Stimulated activated CD8-positive, alpha-beta memory T cell treated with anti-CD3 and anti-CD28 coated beads, Interleukin-15, amount 100 ng/mL, for 4 hours (primary cell): Measurements from ENCODE around the gene TFAP2C.
"Not testable (repeated sequence)": the region's sequence is repeated elsewhere in the genome, so short reads cannot be mapped to it uniquely, and the experiment has no call there.

Source experiments
- DNase-seq, 2 donors: peaks; one replicate each; pipeline ENCODE4 v3.0.0-alpha.2; 2020; ENCODE audit warnings: low read depth in 2 of 2

Gene TFAP2C

GRCh38 chr20:56616716-56617115 is 12.4 kb upstream of the TFAP2C start:
- DNase-seq, result no peak

GRCh38 chr20:56617489-56617888 is 11.6 kb upstream of the TFAP2C start:
- no peak for DNase-seq

GRCh38 chr20:56621730-56622129 is 7.4 kb upstream of the TFAP2C start:
- DNase-seq, result no peak

- not testable (repeated sequence) for DNase-seq
Observed at GRCh38 chr20:56623930-56624329, 5.2 kb upstream of the TFAP2C start.

- DNase-seq, result no peak
Observed at GRCh38 chr20:56624786-56625681, 4.1 kb upstream of the TFAP2C start.

GRCh38 chr20:56625837-56626236 is 3.3 kb upstream of the TFAP2C start:
- DNase-seq, result no peak

GRCh38 chr20:56626367-56627121 is 2.6 kb upstream of the TFAP2C start:
- DNase-seq, result no peak

- no peak for DNase-seq
Observed at GRCh38 chr20:56627122-56628014, 1.7 kb upstream of the TFAP2C start.

- no peak for DNase-seq
Observed at GRCh38 chr20:56628015-56628872, 862 bp upstream of the TFAP2C start.

GRCh38 chr20:56629464-56630085 is 469 bp downstream of the TFAP2C start:
- no peak for DNase-seq

- DNase-seq, result no peak
Observed at GRCh38 chr20:56630086-56630493, 984 bp downstream of the TFAP2C start.

- DNase-seq, result no peak
Observed at GRCh38 chr20:56630506-56631317, 1.6 kb downstream of the TFAP2C start.

GRCh38 chr20:56631318-56631989 is 2.3 kb downstream of the TFAP2C start:
- no peak for DNase-seq

- no peak for DNase-seq
Observed at GRCh38 chr20:56631990-56632327, 2.9 kb downstream of the TFAP2C start.

GRCh38 chr20:56634307-56634706 is 5.2 kb downstream of the TFAP2C start:
- DNase-seq, result no peak

- DNase-seq, result no peak
Observed at GRCh38 chr20:56634735-56635385, 5.8 kb downstream of the TFAP2C start.

- no peak for DNase-seq
Observed at GRCh38 chr20:56636716-56637115, 7.6 kb downstream of the TFAP2C start.

GRCh38 chr20:56637576-56637975 is 8.5 kb downstream of the TFAP2C start:
- DNase-seq, result no peak

GRCh38 chr20:56646599-56646998 is 17.5 kb downstream of the TFAP2C start:
- no peak for DNase-seq
